BLaER1 treated with 17β-estradiol and CSF1 and Interleukin-3, amounts not matched to agents 10 nM and 100 nM (cell line): ENCODE data around the gene SELENOI.
"Not testable (repeated sequence)": the region's sequence is repeated elsewhere in the genome, so short reads cannot be mapped to it uniquely, and the experiment has no call there.

Source experiments
- H3K27ac ChIP-seq, 11 experiments: shearing (Covaris generic); formaldehyde crosslinking; 2 replicates each; pipeline ENCODE4 v1.8.1; 2022
- H3K27me3 ChIP-seq, 11 experiments: shearing (Covaris generic); formaldehyde crosslinking; 2 replicates each; pipeline ENCODE4 v1.8.1; 2022
- H3K36me3 ChIP-seq, 11 experiments: shearing (Covaris generic); formaldehyde crosslinking; 2 replicates each; pipeline ENCODE4 v1.8.1; 2022
- H3K4me1 ChIP-seq, 10 experiments: shearing (Covaris generic); formaldehyde crosslinking; 2 replicates each; pipeline ENCODE4 v1.8.1; 2022
- H3K4me2 ChIP-seq, 11 experiments: shearing (Covaris generic); formaldehyde crosslinking; 2 replicates each; pipeline ENCODE4 v1.8.1; 2022
- H3K4me3 ChIP-seq, 10 experiments: shearing (Covaris generic); formaldehyde crosslinking; 2 replicates each; pipeline ENCODE4 v1.8.1; 2022
- H3K9ac ChIP-seq, 11 experiments: shearing (Covaris generic); formaldehyde crosslinking; 2 replicates each; pipeline ENCODE4 v1.8.1; 2022
- H3K9me3 ChIP-seq, 11 experiments: shearing (Covaris generic); formaldehyde crosslinking; replicated peaks in 1 of 11; 2 replicates each; pipeline ENCODE4 v1.8.1; 2022
- H4K20me1 ChIP-seq, 11 experiments: shearing (Covaris generic); formaldehyde crosslinking; 2 replicates each; pipeline ENCODE4 v1.8.1; 2022
- Cebpa-rat ChIP-seq, 11 experiments: shearing (Covaris generic); IDR thresholded peaks; 2 replicates each; pipeline ENCODE4 v1.8.1; 2022

Gene SELENOI

DNA sequence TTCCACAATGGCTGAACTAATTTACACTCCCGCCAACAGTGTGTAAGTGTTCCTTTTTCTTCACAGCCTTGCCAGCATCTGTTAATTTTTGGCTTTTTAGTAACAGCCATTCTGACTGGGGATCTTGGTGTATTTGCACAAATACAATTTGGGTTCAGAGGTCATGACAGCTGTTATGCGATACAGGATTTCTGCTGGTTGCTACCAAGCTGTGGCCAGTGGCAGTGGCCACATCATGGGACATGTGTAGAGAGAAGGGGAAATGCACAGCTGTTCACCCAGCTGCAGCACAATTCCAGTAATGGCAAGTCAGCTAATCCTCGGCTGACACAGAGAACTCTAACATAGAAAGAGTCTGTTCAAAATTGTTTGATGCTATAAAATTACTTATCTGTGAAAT is 21.0 kb upstream of the SELENOI start:
- H3K9me3 ChIP-seq: no peaks in the 10 kb centered on the region
- no peak for TF ChIP-seq Cebpa-rat (IDR thresholded peaks at IDR 0.05)
- H3K4me3 ChIP-seq: no peak overlapping the region
- H3K4me1 ChIP-seq: peaks cover 29 to 50% (median 42%) of the 10 kb centered on the region in 10 experiments
- no peaks in the 10 kb centered on the region for H4K20me1 ChIP-seq
- no peak overlapping the region for H3K9ac ChIP-seq
- no peaks in the 10 kb centered on the region for H3K36me3 ChIP-seq
- H3K27ac ChIP-seq: no peak overlapping the region
- H3K4me2 ChIP-seq: peak overlapping the region in 2 of 11 experiments; percentile 2 to 31; a peak in 1 of 22 replicates
- no peaks in the 10 kb centered on the region for H3K27me3 ChIP-seq

DNA sequence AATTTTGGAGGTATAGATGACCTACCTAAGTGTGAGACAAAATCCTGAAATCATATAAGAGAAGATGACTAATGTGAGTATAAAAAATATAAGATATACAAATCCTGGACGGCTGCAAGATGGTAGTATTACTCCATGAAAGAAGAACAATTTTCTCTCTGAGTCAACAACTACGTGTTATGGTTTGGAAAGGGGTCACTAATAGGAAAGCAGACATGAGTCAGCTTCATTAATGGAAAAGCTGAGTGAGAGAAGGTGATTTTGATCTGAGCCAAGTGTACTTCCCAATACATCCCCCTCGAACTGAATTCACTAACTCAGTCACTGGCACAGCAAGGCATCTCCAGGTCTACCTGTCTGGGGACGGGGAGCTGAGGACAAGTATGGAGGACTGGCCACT is 20.1 kb upstream of the SELENOI start:
- Histone ChIP-seq H3K9me3 (no peaks in the 10 kb centered on the region), H3K4me2 (peak overlapping the region in 6 of 11 experiments; percentile 11 to 88 (median 76); a peak in 9 of 22 replicates), H3K4me1 (peaks cover 36 to 60% (median 51%) of the 10 kb centered on the region in 10 experiments), H4K20me1 (no peaks in the 10 kb centered on the region; a peak in 1 of 22 replicates), H3K27ac (peak overlapping the region in 5 of 11 experiments; percentile 73 to 77 (median 75); a peak in 8 of 22 replicates), H3K4me3 (no peak overlapping the region), H3K27me3 (no peaks in the 10 kb centered on the region), H3K9ac (no peak overlapping the region), H3K36me3 (no peaks in the 10 kb centered on the region)
- TF ChIP-seq Cebpa-rat (IDR thresholded peaks at IDR 0.05): no peak

DNA sequence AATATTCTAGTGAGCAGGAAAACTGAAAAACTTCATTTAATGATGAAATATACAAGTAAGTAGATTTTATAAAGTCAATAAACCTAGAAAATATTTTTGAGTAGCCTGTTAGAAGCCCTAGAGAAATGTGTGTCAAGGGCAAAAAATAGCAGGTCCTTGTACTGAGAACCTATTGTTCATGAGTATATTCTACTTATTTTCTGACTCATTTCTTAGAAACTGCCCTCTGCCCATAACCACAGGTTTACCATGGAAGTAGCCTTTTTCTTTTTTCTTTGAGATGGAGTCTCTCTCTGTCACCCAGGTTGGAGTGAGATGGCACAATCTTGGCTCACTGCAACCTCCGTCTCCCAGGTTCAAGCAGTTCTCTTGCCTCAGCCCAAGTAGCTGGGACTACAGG is 19.4 kb upstream of the SELENOI start:
- peak overlapping the region in 9 of 11 experiments; percentile 67 to 88 (median 75); a peak in 16 of 22 replicates for H3K4me2 ChIP-seq
- peak overlapping the region in 3 of 11 experiments; percentile 39 to 62 (median 56); a peak in 3 of 22 replicates for H3K9ac ChIP-seq
- no peak overlapping the region for H3K4me3 ChIP-seq
- H3K27me3 ChIP-seq: no peaks in the 10 kb centered on the region
- H3K36me3 ChIP-seq: no peaks in the 10 kb centered on the region
- H3K9me3 ChIP-seq: no peaks in the 10 kb centered on the region
- peaks cover 38 to 60% (median 51%) of the 10 kb centered on the region in 10 experiments for H3K4me1 ChIP-seq
- no peak for TF ChIP-seq Cebpa-rat (IDR thresholded peaks at IDR 0.05)
- H4K20me1 ChIP-seq: no peaks in the 10 kb centered on the region; a peak in 1 of 22 replicates
- peak overlapping the region in 8 of 11 experiments; percentile 59 to 77 (median 74); a peak in 14 of 22 replicates for H3K27ac ChIP-seq

DNA sequence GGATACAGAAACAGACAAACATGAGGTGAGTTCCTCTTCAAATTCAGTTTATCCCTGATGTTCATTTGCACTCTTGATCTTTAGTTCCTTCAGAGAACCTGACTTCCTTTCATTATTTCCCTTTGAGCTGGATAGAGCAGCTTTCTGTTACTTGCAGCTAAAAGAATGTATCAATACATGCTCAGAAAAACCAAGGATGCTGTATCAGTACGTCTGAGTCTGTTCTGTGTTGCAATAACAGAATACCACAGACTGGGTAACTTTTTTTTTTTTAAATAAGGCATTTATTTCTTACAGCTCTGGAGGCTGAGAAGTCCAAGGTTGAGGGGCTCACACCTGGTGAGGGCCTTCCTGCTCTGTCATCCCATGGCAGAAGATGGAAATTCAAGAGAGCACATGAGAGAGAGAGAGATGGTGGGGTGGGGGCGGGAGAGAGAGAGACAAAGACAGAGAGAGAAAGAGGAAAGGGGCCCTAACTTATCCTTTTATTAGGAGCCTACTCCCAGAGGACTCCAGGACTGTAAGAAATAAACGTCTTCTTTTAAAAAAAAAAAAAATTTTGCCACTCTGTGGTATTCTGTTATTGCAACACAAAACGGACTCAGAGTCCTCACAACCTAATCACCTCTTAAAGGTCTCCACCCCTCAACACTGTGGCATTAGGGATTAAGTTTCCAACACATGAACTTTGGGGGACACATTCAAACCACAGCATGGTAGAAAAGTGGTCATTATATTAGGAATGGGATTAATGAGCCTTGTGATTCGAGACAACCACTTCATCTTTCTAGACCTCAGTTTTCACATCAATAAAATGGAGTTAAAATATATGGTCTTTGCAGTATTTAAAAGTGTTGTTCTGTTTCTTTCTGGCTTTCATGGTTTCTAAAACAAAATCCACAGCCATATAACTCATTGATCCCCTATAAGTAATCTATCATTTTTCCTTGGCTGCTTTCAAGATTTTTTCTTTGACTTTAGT is 18.4 kb upstream of the SELENOI start:
- peak in 1 of 11 experiments; percentile 47; a peak in 5 of 22 replicates for TF ChIP-seq Cebpa-rat (IDR thresholded peaks at IDR 0.05)
- Histone ChIP-seq H3K9me3 (no peaks in the 10 kb centered on the region), H3K9ac (peak overlapping the region in 9 of 11 experiments; percentile 2 to 64 (median 52); a peak in 14 of 22 replicates), H3K27me3 (no peaks in the 10 kb centered on the region), H3K27ac (peak overlapping the region in 9 of 11 experiments; percentile 6 to 77 (median 74); a peak in 17 of 22 replicates), H4K20me1 (no peaks in the 10 kb centered on the region; a peak in 1 of 22 replicates), H3K36me3 (no peaks in the 10 kb centered on the region), H3K4me2 (peak overlapping the region; percentile 63 to 88 (median 74); a peak in 21 of 22 replicates), H3K4me3 (peak overlapping the region in 3 of 10 experiments; percentile 5 to 33 (median 25); a peak in 3 of 20 replicates), H3K4me1 (peaks cover 38 to 60% (median 51%) of the 10 kb centered on the region in 10 experiments)

DNA sequence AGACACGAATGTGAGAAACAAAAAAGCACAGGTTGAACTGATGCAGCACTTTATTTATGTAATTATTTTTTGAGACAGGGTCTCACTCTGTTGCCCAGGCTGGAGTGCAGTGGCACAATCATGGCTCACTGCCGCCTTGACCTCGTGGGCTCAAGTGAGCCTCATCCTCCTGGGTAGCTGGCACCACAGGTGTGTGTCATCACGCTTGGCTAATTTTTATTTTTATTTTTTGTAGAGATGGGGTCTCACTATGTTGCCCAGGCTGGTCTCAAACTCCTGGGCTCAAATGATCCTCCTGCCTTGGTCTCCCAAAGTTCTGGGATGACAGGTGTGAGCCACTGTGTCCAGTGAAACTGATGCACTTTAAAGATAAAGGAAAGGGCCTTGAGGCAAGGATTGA is 16.9 kb upstream of the SELENOI start:
- not testable (repeated sequence) for H4K20me1 ChIP-seq, H3K27me3 ChIP-seq, H3K36me3 ChIP-seq, H3K4me3 ChIP-seq, H3K9me3 ChIP-seq
- Histone ChIP-seq H3K4me2 (peak overlapping the region in 9 of 11 experiments; percentile 67 to 88 (median 75); a peak in 18 of 22 replicates), H3K4me1 (peaks cover 38 to 60% (median 51%) of the 10 kb centered on the region in 10 experiments), H3K9ac (peak overlapping the region in 5 of 11 experiments; percentile 30 to 64 (median 53); a peak in 3 of 22 replicates), H3K27ac (peak overlapping the region in 6 of 11 experiments; percentile 73 to 77 (median 75); a peak in 9 of 22 replicates)

DNA sequence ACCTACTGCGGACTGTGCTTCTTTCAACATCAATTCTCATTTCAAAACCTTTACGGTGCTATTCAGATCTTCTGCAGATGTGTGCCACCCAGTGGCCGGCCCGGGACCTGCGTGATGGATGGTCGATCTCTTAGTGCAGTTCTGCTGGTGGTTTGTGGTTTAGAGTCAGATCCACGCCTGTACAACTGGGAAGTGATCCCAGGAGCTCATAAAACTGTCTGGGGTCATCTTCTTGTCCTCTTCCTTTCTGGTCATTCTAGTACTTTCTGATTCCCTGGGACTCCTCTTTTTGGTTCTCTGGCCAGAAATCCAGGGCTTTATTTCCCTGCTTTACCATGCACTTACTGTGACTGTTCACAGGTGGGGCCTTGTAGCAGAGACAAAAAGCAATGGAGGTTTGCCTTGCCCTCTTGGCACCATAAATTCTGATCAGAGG is 15.8 kb upstream of the SELENOI start:
- Histone ChIP-seq H3K4me1 (peaks cover 33 to 56% (median 47%) of the 10 kb centered on the region in 10 experiments), H3K4me3 (no peak overlapping the region), H3K9ac (peak overlapping the region in 6 of 11 experiments; percentile 1 to 39 (median 6); a peak in 6 of 22 replicates), H4K20me1 (no peaks in the 10 kb centered on the region; a peak in 1 of 22 replicates), H3K36me3 (no peaks in the 10 kb centered on the region), H3K27me3 (no peaks in the 10 kb centered on the region), H3K9me3 (no peaks in the 10 kb centered on the region), H3K4me2 (peak overlapping the region; percentile 55 to 83 (median 68)), H3K27ac (peak overlapping the region in 6 of 11 experiments; percentile 19 to 77 (median 28); a peak in 10 of 22 replicates)
- no peak for TF ChIP-seq Cebpa-rat (IDR thresholded peaks at IDR 0.05)

DNA sequence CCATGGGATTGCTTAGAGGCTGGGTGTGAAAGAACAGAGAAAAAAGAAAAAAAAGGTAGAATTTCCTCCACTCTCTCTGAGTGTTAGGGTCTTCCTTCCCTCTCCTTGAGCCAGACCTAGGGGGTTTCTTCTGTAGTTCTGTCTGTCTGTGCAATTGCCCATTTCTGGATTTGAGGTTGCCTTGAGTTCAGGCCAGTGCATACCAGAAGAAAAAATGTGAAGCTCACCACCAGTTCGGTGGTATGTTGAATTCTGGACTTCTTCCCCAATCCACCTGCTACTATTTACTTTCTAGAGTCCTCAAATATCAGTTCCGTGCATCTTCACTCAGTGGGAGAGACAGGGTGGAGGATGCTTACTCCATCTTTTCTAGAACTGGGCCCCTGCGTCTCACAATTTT is 15.3 kb upstream of the SELENOI start:
- Histone ChIP-seq H3K9me3 (no peaks in the 10 kb centered on the region), H3K4me2 (peak overlapping the region; percentile 55 to 83 (median 68)), H3K36me3 (no peaks in the 10 kb centered on the region), H3K4me1 (peaks cover 33 to 53% (median 47%) of the 10 kb centered on the region in 10 experiments), H4K20me1 (no peaks in the 10 kb centered on the region; a peak in 1 of 22 replicates), H3K27ac (peak overlapping the region in 6 of 11 experiments; percentile 19 to 51 (median 28); a peak in 10 of 22 replicates), H3K27me3 (no peaks in the 10 kb centered on the region), H3K4me3 (no peak overlapping the region), H3K9ac (peak overlapping the region in 6 of 11 experiments; percentile 1 to 39 (median 6); a peak in 6 of 22 replicates)
- no peak for TF ChIP-seq Cebpa-rat (IDR thresholded peaks at IDR 0.05)

DNA sequence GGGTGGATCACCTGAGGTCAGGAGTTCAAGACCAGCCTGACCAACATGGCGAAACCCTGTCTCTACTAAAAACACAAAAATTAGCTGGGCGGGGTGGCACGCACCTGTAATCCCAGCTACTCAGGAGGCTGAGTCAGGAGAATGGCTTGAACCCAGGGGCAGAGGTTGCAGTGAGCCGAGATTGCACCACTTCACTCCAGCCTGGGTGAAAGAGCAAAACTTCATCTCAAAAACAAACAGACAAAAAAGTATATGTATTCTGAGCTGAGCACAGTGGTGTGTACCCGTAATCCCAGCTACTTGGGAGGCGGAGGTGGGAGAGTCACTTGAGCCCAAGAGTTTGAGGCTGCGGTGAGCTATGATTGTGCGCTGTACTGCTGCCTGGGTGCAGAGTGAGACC is 14.6 kb upstream of the SELENOI start:
- H3K4me2 ChIP-seq, H3K27me3 ChIP-seq, H3K9me3 ChIP-seq, H3K9ac ChIP-seq, H3K27ac ChIP-seq, H3K36me3 ChIP-seq, H3K4me3 ChIP-seq, H4K20me1 ChIP-seq: not testable (repeated sequence)
- H3K4me1 ChIP-seq: peaks cover 28 to 47% (median 43%) of the 10 kb centered on the region in 10 experiments

DNA sequence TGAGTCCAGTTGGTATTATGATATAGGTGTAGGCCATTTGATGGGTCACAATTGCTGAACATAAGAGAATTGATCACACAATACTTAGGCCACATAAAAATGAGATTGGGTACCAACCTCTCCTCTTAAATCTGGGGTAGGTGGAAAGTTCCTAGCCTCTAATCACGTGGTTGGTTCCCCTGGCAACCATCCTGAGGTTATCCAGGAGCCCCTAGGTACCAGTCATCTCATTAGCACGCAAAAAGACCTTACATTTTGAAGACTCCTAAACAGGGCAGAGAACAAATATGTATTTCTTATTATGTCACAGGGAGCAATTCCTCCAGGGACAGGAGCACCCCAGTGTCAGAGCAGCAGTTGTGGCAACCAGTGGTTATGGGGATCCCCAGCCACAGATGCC is 12.7 kb upstream of the SELENOI start:
- H3K9ac ChIP-seq: no peak overlapping the region
- no peak overlapping the region for H3K4me3 ChIP-seq
- H3K36me3 ChIP-seq: no peaks in the 10 kb centered on the region
- no peaks in the 10 kb centered on the region for H3K27me3 ChIP-seq
- no peak overlapping the region for H3K4me2 ChIP-seq
- H3K27ac ChIP-seq: no peak overlapping the region
- H3K9me3 ChIP-seq: no peaks in the 10 kb centered on the region
- no peaks in the 10 kb centered on the region; a peak in 1 of 22 replicates for H4K20me1 ChIP-seq
- peaks cover 14 to 27% (median 25%) of the 10 kb centered on the region in 10 experiments for H3K4me1 ChIP-seq
- TF ChIP-seq Cebpa-rat (IDR thresholded peaks at IDR 0.05): no peak
